ENCODE results near the gene LBR.

LBR gene

DNA sequence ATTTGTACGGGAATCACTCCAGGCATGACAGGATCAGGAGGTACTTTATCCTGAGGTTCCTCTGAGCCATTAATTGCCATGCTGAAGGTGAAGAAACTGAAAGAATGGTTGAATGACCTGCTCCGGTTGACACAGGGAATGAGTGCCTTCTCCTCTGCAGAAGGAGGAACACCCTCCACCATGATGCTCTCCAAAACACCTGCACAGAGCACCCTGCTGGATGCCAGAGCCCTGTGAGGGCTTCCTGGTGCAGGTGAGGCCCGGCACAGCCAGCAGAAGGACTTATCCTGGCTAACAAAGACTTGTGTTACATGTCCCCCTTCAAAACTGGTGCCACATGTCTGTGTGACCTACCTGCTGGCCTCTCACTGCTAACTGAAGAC, 14.3 kb upstream of the LBR start:
- no peak for DNase-seq

DNA sequence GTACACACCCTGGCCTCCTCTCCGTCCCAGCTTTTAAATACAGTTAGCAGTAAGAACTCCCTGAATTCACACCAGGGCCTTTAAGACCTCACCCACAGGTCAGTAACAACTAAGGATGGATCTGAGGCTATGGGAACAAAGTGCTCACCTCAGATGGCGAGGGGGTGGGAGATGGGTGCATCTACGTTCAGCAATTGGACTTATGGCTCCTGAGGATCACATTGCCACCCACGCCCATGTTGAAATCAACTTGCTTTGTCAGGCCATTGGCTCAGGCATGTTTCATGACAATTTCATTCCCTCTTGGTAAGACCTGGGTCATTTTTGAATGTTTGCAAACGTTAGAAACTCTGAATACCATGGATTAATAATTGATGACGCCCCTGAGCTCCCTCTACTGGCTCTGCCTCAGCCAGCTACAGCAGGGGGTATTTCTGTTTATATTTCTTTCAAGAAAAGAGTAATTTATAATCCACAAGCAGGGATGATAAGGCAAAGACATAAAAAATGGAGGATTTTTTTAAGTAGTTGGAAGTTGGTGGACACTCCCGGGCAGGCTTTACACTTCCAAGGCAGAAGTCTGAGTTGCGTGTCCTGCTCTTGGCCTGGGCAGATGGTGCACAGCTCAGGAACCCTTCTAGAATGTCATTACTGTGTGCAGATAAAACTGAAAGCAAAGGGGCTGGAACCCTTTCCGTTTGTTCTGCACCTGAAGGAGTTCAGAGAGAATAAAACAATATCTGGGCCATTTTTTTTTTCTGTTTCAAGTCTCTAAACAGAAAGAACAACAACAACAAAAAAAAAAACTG, 13.7 kb upstream of the LBR start:
- no peak for DNase-seq

DNA sequence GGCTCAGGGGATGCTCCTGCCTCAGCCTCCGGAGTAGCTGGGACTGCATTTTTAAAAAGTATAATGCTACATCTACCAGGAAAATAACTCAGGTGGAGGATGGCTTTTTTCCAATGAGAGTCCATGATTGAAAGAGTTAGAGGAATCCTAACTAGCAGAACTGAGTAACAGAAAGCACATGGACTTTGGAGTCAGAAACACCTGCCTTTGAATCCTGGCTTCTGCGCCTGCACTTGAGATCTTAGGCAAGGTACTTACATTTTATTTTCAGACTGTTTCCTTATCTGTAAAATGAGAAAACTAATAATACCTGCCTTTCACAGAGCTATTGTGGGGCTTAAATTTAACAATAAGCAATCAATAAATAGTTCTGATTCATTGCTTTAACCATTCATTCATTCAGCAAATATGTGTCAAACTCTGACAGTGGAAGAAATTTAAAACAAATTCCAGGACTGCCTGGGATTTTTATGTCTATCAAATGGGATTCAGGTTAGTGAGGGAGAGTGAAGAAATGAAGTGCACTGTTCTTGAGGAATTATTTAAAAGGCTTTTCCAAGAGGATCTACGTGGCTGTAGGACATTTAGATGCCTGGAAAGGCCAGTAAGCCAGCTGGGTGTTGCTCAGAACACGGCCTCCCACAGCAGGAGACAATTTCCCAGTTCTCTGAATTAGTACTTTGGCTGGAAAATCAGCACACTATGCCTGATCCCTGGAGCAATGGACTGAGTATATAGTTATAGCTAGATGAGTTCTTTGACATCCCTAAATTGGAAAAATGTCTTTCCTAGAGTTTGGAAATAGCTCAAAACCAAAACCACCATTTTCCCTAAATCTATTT, 12.8 kb upstream of the LBR start:
- DNase-seq = no peak

DNA sequence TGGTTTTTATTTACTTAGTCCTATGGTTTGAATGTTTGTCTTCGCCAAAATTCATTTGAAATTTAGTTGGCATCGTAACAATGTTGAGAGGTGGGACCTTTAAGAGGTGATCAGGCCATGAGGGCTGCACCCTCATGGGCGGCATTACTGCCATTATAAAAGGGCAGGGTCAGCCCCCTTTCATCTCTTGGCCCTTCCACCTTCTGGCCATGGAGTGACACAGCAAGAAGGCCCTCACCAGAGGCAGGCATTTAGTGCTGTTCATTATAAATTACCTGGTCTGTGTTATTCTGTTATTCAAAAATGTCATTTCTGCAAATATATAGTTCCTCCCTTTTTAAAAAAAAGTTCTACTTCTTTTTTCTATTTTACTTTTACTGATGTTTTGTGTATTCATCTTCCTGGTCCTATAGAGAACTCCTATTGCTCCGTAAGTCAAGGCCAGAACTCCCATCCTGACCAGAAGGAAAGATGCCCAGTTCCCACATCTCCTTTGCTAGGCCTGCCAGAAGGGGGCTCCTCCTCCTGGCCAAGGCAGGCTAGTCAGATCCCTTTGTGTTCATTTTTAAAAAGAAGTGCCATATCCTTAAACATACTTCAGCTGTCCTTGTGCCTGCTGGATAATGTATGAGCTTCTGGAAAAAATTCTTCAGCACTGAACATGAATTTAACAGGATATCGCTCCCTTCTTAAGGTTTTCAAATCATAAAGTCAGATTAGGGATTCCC, 10.0 kb upstream of the LBR start:
- no peak for DNase-seq

DNA sequence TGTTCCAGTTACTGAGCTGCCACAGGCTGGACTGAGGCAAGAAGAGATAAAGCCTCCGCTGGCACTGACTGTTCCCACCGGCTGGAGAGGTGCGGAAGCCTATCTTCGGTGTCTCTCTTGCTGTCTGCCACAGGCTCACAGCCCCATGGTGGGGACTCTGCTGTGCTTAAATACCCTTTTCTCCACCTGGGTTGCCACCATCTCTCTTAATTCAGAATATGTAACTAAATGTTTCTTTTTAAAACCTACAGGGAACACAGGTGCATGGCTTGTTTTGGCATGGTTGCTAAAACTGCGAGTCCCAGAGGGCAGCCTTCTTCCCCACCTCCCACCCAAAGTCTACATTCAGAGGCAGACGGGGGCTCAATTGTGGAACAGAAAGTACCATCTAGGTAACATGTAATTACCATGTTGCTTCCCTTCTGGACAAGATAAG, 8.1 kb upstream of the LBR start:
- no peak for DNase-seq

DNA sequence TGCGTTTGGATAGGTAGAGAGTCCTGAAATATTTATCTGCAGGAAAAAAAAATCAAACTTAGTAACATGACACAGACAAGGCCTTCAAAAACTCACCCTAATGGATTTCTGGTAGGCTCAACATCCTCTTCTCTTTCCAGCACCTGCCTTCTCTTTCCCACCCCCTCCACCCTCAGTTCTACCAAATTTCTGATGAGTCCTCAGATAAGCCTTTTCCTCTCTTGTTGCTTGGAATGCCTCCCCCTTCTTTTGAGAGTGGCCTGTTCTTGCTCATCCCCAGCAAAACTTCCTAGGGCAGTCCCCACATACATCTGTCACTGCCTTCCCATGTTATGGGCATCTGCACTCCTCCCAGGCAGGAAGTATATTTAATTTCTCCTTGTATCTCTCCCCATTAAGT, 7.6 kb upstream of the LBR start:
- no peak for DNase-seq

DNA sequence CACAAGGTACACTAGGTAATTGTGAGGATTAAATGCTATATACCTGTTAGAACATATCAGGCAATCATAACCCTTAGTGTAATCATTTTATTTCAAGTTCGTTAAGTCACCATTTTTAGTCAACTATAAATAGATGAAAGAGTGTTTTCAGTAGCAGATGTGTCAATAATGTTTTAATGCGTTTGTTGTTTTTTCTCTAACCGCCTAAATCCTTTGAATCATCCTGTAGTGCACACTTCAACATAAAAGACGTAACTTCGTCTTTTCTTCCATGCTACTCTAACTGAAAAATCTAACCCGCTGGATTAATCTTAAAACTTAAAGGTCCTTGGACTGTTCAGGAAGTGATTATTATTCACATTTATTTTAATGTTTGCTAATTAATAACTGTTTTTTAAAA, 7.2 kb upstream of the LBR start:
- DNase-seq = no peak

DNA sequence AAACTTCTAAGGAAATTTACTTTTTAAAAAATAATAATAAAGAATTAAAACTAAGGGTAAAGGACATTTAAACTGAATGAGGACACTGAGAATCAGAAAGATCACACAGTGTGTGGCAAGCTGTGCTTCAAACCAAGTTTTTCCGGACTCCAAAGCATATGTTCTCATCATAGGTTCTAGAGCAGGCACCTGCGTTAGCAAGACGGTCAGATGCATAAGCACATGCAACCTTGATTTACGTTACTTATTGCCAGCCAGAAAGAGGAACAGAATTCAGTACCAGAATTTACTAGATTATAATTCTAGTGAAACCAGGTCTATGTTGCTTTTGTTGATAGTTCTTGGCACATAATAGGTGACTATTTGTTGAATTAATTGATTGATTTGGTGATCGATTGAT, 6.2 kb upstream of the LBR start:
- DNase-seq = no peak

DNA sequence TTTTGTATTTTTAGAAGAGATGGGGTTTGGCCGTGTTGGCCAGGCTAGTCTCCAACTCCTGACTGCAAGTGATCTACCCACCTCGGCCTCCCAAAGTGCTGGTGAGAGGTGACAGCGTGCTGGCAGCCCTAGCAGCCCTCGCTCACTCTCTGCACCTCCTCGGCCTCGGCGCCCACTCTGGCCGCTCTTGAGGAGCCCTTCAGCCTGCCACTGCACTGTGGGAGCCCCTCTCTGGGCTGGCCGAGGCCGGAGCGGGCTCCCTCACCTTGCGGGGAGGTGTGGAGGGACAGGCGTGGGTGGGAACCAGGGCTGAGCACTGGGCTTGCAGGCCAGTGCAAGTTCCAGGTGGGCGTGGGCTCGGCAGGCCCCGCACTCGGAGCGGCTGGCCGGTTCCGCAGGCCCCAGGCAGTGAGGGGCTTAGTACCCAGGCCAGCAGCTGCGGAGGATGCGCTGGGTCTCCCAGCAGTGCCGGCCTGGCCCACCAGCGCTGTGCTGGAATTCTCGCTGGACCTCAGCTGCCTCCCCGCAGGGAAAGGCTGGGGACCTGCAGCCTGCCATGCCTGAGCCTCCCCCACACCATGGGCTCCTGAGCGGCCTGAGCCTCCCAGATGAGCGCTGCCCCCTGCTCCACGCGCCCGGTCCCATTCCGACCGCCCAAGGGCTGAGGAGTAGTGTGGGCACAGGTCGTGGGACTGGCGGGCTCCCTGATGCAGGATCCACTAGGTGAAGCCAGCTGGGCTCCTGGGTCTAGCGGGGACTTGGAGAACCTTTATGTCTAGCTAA, 3.4 kb upstream of the LBR start:
- DNase-seq = no peak

DNA sequence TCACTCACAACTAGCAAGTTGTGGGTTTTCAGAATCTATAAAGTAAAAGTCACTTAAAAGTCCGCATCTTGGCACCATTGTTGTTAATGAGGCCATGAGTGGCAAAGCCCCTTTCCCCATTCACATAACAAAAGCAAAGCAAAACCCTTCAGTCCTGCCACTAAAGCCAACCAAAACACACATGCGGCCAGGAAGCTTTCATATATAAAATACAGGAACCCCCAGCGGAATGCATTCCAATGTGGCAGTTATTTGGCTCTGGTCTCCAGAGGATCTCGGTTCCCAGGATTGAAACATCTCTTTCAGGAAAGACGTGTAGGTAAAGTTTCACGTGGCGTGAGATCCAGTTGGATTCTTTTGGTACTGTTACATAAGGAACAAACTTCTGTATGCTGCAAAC, 2.5 kb upstream of the LBR start:
- DNase-seq = no peak

DNA sequence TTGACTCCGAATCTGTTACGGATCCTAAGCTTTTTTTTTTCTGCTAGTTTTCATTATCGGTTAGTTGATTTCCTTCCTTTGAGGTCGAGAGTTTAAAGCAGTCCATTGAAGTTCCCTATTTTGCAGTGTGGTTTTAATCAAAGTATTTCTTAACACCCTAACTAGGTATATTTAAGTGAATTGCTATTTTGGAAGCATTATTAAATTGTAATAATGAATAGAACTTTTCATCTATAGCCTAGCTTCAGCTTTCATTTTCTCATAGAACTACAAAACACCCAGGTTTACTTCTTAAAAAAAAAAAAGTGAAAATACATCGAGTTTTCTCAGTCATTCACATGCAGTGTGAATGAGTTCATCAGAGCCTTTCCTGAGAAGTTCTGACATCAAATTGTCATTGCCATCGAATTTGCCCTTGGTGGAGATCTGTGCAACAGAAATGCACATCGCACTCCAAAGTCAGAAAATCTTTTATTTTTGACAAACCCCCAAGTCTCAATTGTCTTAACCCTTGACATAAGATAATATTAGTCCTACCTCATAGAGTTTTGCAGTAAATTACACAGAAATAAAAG, 1.1 kb upstream of the LBR start:
- peak in 1 of 2 donors; percentile 88 for DNase-seq

DNA sequence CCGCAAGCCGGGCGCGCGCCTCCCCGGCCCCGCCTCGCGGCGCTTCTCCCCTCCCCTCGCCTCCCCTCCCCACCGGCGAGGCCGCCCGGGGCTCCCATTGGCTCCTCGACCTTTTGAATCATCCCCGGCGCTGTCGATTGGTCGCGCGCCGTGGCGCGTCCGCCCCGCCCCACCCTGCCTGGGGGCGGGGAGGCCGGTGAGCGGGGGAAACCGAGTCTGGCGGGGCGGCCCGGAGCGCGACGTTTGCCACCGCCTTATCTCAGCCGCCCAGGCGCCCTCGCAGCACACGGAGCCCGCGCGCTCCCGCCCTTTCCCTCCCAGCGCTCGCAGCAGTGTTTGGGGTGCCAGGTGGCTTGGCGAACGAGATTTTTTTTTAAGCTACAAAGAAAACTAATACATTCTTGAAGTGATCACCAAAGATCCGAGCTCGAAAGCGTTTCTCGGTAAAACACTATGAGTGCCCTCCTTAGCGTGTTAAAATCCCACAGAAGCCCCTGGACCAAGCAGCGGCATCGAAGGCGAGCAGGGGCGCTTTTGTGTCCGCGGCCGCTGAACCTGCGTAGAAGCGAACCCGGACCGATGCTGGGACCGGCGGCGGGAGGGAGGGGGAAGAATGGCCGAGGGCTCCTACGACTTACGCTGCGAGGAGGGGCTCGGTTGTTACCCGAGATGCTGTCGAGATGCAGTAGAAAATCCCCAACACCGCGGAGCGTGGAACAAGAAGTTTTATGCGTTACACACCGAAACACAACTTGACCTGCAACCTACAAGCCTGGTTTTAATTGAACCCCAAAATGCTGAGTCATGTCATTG, 436 bp upstream of the LBR start:
- peak; percentile 61 to 75 for DNase-seq

DNA sequence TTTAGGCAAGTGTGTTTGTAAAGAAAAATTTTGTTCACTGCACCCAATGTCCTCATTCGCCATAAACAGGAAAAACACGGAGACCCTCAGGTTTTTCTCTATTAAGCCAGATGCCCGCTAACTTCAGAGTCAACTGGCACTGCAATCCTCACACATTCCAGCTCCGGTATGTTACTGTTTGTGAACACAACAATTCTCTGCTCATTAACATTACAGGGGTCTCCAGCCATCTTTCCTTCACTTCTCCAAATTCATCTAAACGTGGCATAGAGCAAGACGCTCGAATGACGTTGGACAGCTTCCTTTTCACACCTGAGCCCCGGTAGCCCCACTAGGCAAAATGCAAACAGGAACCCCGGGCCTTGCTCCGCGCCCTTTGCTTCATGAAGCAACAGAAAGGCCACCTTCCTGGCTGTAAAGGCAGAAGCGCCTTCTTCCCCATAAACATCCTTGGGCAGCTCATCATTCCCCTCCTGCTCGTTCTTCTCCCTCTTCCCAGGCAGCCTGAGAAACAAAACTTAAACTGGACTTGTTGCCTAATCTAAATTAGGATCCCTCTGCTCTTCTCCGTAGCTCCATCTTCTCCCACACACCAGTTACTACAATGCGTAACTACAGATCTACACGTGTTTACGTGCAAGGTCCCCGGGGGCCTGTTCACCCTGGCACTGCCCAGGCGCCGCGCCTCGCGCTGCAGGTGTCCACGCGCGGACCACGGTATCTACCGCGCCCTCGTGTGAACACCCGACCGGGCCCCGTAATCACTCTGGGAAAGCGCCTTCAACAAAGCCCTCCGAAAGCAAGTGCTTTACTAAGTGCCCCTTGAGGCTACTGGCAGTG, 1.2 kb downstream of the LBR start:
- no peak for DNase-seq

DNA sequence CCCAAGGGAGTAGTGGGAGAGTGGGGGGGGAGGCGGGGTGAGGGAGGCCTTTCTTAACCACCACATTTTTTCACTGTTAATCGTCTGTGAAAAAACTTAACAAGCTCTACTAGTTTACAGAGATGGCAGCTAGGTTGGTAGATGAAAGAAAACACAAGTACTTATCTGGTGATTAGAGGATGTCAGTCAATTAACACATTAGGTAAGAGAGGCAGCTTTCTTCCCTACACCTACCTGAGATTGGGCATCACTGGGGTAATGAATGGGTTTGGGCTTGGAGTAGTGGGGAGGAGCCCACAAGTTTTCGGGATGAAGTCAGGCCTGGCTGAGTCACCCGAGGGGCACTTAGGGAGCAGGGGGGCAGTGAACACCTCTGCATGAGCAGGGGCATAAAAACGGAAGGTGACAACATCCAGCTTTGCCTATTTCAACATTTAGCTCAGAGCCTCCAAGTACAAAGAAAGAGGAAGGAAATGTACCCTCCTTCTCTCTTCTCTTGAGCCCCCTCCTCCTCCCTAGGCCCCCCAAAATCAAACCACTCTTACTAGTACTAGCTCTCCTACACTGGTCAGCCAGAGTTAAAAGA, 2.5 kb downstream of the LBR start:
- peak in 1 of 2 donors; percentile 64 for DNase-seq

DNA sequence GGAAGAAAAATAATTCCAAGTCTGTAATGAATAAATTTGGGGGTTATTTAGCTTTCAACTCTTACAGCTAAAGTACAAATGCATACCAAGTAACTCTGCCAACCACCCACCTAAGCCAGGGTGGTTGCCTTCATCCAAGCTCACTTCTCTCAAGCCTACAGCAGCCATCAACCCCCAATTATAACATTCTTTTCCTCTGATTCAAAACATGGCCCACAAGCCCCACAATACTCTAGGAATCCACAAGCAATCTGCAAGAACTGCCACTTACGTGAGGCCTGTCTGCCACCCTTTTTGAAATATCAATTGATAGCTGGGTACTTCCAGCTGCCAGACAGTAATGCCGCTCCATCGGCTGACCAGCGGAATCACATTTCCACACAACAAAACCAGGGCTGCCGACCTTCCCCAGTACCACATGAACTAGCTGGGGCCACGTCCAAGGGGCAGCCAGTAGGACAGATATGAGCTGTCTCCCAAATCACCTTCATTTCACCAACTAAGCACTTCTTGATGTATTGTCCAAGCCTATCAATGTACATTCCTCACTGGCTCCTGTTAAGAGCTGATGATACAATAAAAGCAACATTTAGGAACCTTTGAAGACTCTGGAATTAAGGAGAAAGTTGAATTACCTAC, 3.2 kb downstream of the LBR start:
- DNase-seq = no peak

DNA sequence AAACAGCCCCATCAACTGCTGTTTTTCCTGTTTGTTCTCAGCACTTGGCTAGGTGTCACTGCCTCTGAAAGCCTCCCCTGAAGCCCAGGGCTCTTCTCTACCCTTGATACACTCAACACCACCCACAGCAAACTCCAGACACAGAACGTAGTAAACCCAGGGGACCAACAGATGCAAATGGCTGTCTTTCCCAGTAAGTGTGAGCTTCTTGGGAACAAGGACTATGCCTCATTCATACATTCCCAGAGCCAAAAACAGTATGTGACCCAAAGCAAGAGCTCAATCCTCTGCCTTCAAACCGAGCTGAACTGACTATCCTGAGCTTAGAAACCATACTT, 4.4 kb downstream of the LBR start:
- DNase-seq = no peak

DNA sequence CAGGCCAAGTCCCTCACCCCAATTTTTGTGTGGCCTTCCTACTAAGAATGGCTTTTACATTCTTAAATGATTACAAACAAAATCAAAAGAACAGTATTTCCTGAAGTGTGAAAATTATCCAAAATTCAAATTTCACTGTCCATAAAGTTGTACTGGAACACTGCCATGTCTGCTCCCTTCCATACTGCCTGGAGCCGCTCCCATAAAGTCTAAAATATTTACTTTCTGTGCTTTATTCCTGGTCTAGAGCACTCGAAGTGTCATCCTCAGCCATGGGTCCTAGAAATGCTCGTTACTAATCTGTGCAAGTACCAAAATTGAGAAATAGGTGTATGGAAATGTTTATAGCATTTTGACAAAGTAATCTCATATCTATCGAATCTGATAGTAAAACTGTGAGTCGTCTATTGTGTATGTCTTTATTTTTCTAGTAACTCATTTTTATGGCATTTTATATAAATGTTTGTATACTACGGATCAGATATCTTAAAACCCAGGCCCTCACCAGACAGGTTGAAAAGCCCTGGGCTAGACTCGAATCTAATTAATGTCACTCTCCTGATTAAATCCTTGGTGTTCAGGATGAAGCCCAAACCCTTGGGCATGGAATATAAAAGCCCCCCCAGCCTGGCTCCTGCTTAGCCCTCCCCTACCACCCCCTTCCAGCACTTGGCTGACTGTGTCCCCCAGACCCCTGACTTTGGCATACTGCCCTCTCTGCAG, 4.9 kb downstream of the LBR start:
- DNase-seq = no peak

DNA sequence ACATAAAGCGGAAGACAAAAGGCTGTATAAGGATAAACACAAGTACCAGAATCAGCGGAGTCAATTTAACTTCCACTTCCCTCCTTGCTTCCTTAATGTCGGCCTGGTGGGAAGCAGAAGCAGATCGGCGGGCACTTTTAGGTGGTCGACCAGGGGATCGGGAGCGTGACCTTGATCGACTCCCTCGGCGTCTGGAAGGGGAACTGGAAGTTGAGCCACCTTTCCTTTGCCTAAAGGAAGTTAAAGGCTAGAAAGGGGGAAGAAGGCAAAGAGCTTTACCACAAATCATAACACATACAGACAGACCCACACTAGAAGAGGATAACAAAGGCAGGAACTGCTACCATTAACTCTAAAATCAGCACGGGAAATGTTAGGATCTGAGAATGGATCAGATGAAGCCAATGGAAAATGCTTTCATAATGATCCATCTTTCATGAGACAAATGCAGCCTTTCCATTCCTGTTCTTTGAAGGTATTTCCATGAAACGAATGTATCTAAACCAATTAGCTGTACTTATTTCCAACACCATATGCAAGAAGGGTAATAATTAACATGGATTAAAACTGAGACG, 5.7 kb downstream of the LBR start:
- DNase-seq = no peak

DNA sequence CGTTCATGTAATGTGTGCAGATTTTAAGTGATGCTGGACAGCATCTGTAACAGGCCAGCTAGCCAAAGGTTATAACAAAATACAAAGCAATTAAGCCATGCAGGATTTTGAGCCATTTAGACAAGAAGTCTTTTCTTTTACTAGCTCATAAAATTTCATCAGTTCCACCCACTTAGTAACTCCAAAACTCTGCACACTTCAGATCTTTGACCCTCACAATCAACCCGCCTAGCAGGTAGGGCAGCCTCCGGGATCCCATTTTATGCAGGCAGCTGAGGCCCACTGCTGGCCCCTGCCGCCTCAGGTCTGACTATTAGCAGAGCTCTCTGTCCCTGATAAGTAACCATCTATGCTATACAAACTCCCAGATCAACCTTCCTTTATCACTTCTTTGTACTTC, 9.2 kb downstream of the LBR start:
- no peak for DNase-seq
